Measurements from ENCODE around the gene TCL1A. TPM values are rescaled to one million over a fixed set of nuclear protein-coding genes. Genes with fewer than 3 reads are reported as not detected.

Gene TCL1A
- total RNA-seq, 1 donor from 2014 or later = not detected

DNA sequence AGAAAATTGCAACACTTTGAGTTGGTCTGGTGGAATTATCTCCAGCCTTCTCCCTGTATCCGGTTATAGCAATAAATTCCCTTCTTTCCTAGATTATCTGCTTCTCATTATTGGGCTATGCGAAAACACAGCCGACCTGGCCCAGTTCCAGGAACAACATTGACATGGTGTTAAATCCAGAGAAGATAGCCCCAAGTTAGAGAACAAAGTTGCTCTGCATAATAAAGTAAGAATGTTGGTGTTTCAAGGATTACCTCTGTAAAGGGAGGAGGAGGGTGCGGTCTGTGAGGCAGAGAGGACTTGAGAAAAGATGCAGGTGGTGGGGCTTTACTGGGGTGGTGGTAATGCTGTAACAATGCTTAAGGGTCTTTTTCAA lies 12.1 kb downstream of the TCL1A start:
- Mint-ChIP-seq H3K4me1 (ENCODE audit: low read depth, unreplicated experiment) (peaks cover 11% of the 10 kb centered on the region), H3K36me3 (ENCODE audit: low read depth, unreplicated experiment) (no peaks in the 10 kb centered on the region), H3K4me3 (ENCODE audit: unreplicated experiment) (no peak overlapping the region), H3K27me3 (ENCODE audit: low read depth, unreplicated experiment) (no peaks in the 10 kb centered on the region), H3K9me3 (ENCODE audit: unreplicated experiment) (no peaks in the 10 kb centered on the region), H3K27ac (ENCODE audit: unreplicated experiment) (no peak overlapping the region)
- FAIRE-seq (no peak), DNase-seq (ENCODE audit: low read depth) (peak; percentile 0)
- Histone ChIP-seq H4K20me1 (ENCODE audit: insufficient read depth, low read length) (no peaks in the 10 kb centered on the region), H3K36me3 (ENCODE audit: insufficient read depth, low read length) (no peaks in the 10 kb centered on the region), H3K9me3 (ENCODE audit: insufficient read depth, low read depth, low read length) (no peaks in the 10 kb centered on the region), H3K79me2 (ENCODE audit: insufficient read depth, low read length) (no peaks in the 10 kb centered on the region), H2AFZ (ENCODE audit: low read depth, low read length) (no peak overlapping the region), H3K27me3 (ENCODE audit: insufficient read depth, low read length) (no peaks in the 10 kb centered on the region), H3K4me3 (ENCODE audit: insufficient read depth, low read depth, low read length) (no peak overlapping the region), H3K4me1 (ENCODE audit: insufficient read depth, low read length) (no peaks in the 10 kb centered on the region), H3K9ac (ENCODE audit: low read length) (no peak overlapping the region), H3K27ac (ENCODE audit: low read depth, low read length) (no peak overlapping the region), H3K4me2 (ENCODE audit: low read length) (no peak overlapping the region)
- TF ChIP-seq, protein P1, sequence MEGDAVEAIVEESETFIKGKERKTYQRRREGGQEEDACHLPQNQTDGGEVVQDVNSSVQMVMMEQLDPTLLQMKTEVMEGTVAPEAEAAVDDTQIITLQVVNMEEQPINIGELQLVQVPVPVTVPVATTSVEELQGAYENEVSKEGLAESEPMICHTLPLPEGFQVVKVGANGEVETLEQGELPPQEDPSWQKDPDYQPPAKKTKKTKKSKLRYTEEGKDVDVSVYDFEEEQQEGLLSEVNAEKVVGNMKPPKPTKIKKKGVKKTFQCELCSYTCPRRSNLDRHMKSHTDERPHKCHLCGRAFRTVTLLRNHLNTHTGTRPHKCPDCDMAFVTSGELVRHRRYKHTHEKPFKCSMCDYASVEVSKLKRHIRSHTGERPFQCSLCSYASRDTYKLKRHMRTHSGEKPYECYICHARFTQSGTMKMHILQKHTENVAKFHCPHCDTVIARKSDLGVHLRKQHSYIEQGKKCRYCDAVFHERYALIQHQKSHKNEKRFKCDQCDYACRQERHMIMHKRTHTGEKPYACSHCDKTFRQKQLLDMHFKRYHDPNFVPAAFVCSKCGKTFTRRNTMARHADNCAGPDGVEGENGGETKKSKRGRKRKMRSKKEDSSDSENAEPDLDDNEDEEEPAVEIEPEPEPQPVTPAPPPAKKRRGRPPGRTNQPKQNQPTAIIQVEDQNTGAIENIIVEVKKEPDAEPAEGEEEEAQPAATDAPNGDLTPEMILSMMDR (IDR thresholded peaks at IDR 0.05; ENCODE audit: insufficient read depth, low read depth, low read length) = no peak
- no peak for TF ChIP-seq EZH2 (IDR thresholded peaks at IDR 0.05; ENCODE audit: insufficient read depth, low read length)

DNA sequence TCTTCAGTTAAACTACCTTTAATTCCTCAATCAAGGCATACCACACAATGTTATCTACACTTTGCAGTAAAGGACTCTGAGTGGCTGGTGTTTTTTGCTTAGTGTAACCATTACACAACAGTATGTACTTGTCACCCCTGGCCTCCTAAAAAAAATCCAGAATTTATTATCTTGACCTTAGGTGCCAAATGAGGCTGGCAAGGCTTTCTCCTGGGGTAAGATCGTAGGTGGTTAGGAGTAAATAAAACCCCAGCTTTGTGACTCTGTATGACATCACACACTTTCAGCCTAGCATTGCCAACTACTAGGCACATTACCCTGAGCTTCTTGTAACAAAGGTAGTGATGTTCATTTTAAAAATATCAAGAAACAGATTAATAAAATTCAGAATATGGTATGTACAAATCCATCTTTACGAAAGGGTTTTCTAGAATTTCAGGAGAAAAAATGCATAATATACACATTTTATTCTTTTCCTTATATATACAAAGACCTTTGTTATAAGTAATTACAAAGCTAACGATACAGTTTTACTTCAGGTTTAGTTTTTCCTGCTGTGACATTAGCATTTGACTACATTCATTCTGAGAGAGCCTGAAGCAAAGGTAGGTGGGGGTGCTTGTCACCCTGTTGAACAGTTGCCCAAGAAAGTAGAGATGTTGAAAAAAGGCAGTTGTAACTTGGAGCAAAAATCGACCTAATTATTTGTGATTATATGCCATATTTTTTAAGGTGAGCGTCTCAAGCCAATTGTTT lies 13.5 kb downstream of the TCL1A start:
- no peak overlapping the region for H3K4me3 Mint-ChIP-seq (ENCODE audit: unreplicated experiment)
- TF ChIP-seq, protein P1 (IDR thresholded peaks at IDR 0.05; ENCODE audit: insufficient read depth, low read depth, low read length) = no peak
- no peak for TF ChIP-seq EZH2 (IDR thresholded peaks at IDR 0.05; ENCODE audit: insufficient read depth, low read length)
- no peaks in the 10 kb centered on the region for H3K36me3 Mint-ChIP-seq (ENCODE audit: low read depth, unreplicated experiment)
- DNase-seq (ENCODE audit: low read depth) = no peak
- Histone ChIP-seq H3K4me2 (ENCODE audit: low read length) (no peak overlapping the region), H4K20me1 (ENCODE audit: insufficient read depth, low read length) (no peaks in the 10 kb centered on the region), H3K9me3 (ENCODE audit: insufficient read depth, low read depth, low read length) (no peaks in the 10 kb centered on the region), H3K4me1 (ENCODE audit: insufficient read depth, low read length) (no peaks in the 10 kb centered on the region), H3K27ac (ENCODE audit: low read depth, low read length) (no peak overlapping the region), H3K9ac (ENCODE audit: low read length) (no peak overlapping the region), H2AFZ (ENCODE audit: low read depth, low read length) (no peak overlapping the region), H3K4me3 (ENCODE audit: insufficient read depth, low read depth, low read length) (no peak overlapping the region), H3K36me3 (ENCODE audit: insufficient read depth, low read length) (no peaks in the 10 kb centered on the region), H3K79me2 (ENCODE audit: insufficient read depth, low read length) (no peaks in the 10 kb centered on the region), H3K27me3 (ENCODE audit: insufficient read depth, low read length) (no peaks in the 10 kb centered on the region)
- H3K27ac Mint-ChIP-seq (ENCODE audit: unreplicated experiment) = no peak overlapping the region
- H3K27me3 Mint-ChIP-seq (ENCODE audit: low read depth, unreplicated experiment) = peaks cover 2% of the 10 kb centered on the region
- no peaks in the 10 kb centered on the region for H3K9me3 Mint-ChIP-seq (ENCODE audit: unreplicated experiment)
- FAIRE-seq = no peak
- H3K4me1 Mint-ChIP-seq (ENCODE audit: low read depth, unreplicated experiment) = peaks cover 11% of the 10 kb centered on the region

DNA sequence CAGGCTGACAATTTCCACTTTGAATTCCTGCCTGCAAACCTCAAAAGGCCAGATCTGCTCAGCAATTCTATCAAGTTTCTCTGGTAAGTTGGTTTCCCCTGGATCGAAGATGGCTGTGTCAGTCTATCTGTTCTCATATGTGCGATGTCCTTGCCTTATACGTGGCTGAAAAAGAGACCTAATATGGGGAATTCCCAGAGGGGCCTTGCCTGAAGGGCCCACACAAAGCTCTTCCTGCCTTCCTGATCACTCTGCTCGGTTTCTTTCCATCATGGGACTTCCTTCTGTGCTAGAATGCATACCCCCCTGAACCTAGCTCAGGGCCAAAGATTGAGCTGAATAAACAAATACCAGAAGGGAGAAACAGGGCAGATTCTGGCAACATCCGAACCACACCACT lies 14.5 kb downstream of the TCL1A start:
- H3K4me3 Mint-ChIP-seq (ENCODE audit: unreplicated experiment) = no peak overlapping the region
- no peak overlapping the region for H3K27ac Mint-ChIP-seq (ENCODE audit: unreplicated experiment)
- H3K9ac ChIP-seq (ENCODE audit: low read length) = no peak overlapping the region
- peaks cover 4% of the 10 kb centered on the region for H3K27me3 Mint-ChIP-seq (ENCODE audit: low read depth, unreplicated experiment)
- DNase-seq (ENCODE audit: low read depth) = no peak
- no peaks in the 10 kb centered on the region for H3K79me2 ChIP-seq (ENCODE audit: insufficient read depth, low read length)
- H3K27me3 ChIP-seq (ENCODE audit: insufficient read depth, low read length) = no peaks in the 10 kb centered on the region
- no peak for FAIRE-seq
- no peak overlapping the region for H3K4me2 ChIP-seq (ENCODE audit: low read length)
- H3K4me1 ChIP-seq (ENCODE audit: insufficient read depth, low read length) = no peaks in the 10 kb centered on the region
- H4K20me1 ChIP-seq (ENCODE audit: insufficient read depth, low read length) = no peaks in the 10 kb centered on the region
- TF ChIP-seq, protein P1 (IDR thresholded peaks at IDR 0.05; ENCODE audit: insufficient read depth, low read depth, low read length) = no peak
- no peak for TF ChIP-seq EZH2 (IDR thresholded peaks at IDR 0.05; ENCODE audit: insufficient read depth, low read length)
- H3K4me1 Mint-ChIP-seq (ENCODE audit: low read depth, unreplicated experiment) = peaks cover 11% of the 10 kb centered on the region
- no peak overlapping the region for H3K4me3 ChIP-seq (ENCODE audit: insufficient read depth, low read depth, low read length)
- no peaks in the 10 kb centered on the region for H3K9me3 ChIP-seq (ENCODE audit: insufficient read depth, low read depth, low read length)
- no peak overlapping the region for H3K27ac ChIP-seq (ENCODE audit: low read depth, low read length)
- H2AFZ ChIP-seq (ENCODE audit: low read depth, low read length) = no peak overlapping the region
- no peaks in the 10 kb centered on the region for H3K36me3 Mint-ChIP-seq (ENCODE audit: low read depth, unreplicated experiment)
- H3K9me3 Mint-ChIP-seq (ENCODE audit: unreplicated experiment) = peaks cover 1% of the 10 kb centered on the region
- H3K36me3 ChIP-seq (ENCODE audit: insufficient read depth, low read length) = no peaks in the 10 kb centered on the region

Data from astrocyte (in vitro differentiated cells and primary cell).